GM19043 (cell line): ENCODE results near the gene UBAC2.
"Not testable (repeated sequence)": the region's sequence is repeated elsewhere in the genome, so short reads cannot be mapped to it uniquely, and the experiment has no call there.

Source experiments
- ATAC-seq: cut with Tn5 transposase; IDR thresholded peaks from one replicate; pipeline ENCODE4 v1.9.1; 2021; ENCODE audit warnings: low read depth; ENCODE audit not compliant: unreplicated experiment

UBAC2 gene

GRCh38 chr13:99405966-99406365 is 205.3 kb downstream of the UBAC2 start:
- ATAC-seq: no peak

- ATAC-seq: no peak
These were observed 206.1 kb downstream of the UBAC2 start for GRCh38 chr13:99406799-99407201.

- ATAC-seq: no peak
These were observed 207.4 kb downstream of the UBAC2 start for GRCh38 chr13:99407906-99408702.

GRCh38 chr13:99408703-99409000 is 208.0 kb downstream of the UBAC2 start:
- no peak for ATAC-seq

GRCh38 chr13:99409461-99410083 is 208.9 kb downstream of the UBAC2 start:
- not testable (repeated sequence) for ATAC-seq

GRCh38 chr13:99410646-99411475 is 210.2 kb downstream of the UBAC2 start:
- ATAC-seq: peak; percentile 54

- ATAC-seq: no peak
These were observed 212.2 kb downstream of the UBAC2 start for GRCh38 chr13:99412856-99413255.

GRCh38 chr13:99414048-99414995 is 213.7 kb downstream of the UBAC2 start:
- ATAC-seq: no peak

GRCh38 chr13:99415014-99415650 is 214.5 kb downstream of the UBAC2 start:
- ATAC-seq: no peak

GRCh38 chr13:99415851-99416331 is 215.2 kb downstream of the UBAC2 start:
- ATAC-seq: no peak

GRCh38 chr13:99416411-99417121 is 215.9 kb downstream of the UBAC2 start:
- ATAC-seq: no peak

- no peak for ATAC-seq
These were observed 216.8 kb downstream of the UBAC2 start for GRCh38 chr13:99417201-99418102.

GRCh38 chr13:99418103-99418842 is 217.6 kb downstream of the UBAC2 start:
- ATAC-seq: no peak

GRCh38 chr13:99418843-99419140 is 218.1 kb downstream of the UBAC2 start:
- no peak for ATAC-seq

GRCh38 chr13:99419591-99420243 is 219.1 kb downstream of the UBAC2 start:
- no peak for ATAC-seq

- no peak for ATAC-seq
These were observed 220.6 kb downstream of the UBAC2 start for GRCh38 chr13:99421271-99421670.
